ENCODE data around the gene IMPG2.

GRCh38 chr3:101229681-101230080 lies 90.7 kb downstream of the IMPG2 start:
- no peak for TF ChIP-seq POLR2A (IDR thresholded peaks at IDR 0.05)
- TF ChIP-seq, protein P1, sequence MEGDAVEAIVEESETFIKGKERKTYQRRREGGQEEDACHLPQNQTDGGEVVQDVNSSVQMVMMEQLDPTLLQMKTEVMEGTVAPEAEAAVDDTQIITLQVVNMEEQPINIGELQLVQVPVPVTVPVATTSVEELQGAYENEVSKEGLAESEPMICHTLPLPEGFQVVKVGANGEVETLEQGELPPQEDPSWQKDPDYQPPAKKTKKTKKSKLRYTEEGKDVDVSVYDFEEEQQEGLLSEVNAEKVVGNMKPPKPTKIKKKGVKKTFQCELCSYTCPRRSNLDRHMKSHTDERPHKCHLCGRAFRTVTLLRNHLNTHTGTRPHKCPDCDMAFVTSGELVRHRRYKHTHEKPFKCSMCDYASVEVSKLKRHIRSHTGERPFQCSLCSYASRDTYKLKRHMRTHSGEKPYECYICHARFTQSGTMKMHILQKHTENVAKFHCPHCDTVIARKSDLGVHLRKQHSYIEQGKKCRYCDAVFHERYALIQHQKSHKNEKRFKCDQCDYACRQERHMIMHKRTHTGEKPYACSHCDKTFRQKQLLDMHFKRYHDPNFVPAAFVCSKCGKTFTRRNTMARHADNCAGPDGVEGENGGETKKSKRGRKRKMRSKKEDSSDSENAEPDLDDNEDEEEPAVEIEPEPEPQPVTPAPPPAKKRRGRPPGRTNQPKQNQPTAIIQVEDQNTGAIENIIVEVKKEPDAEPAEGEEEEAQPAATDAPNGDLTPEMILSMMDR (IDR thresholded peaks at IDR 0.05), result no peak
- TF ChIP-seq EP300 (IDR thresholded peaks at IDR 0.05), result no peak
- TF ChIP-seq POLR2AphosphoS5 (IDR thresholded peaks at IDR 0.05), result no peak

Measured in upper lobe of left lung (tissue), 4 donors.